Parathyroid adenoma (tissue), 2 donors: Measurements from ENCODE around the gene COX6B2.

Experiments
- H2AFZ ChIP-seq: fragments of 300-600 bp; sonication (generic); one replicate; pipeline ENCODE4 v1.7.0; 2017; ENCODE audit warnings: antibody characterized with exemption, mild to moderate bottlenecking
- H3K27ac ChIP-seq: fragments of 300-600 bp; sonication (generic); one replicate; pipeline ENCODE4 v1.7.0; 2017
- H3K27me3 ChIP-seq: fragments of 300-600 bp; sonication (generic); one replicate; pipeline ENCODE4 v1.7.0; 2017; ENCODE audit warnings: low read length; ENCODE audit not compliant: control insufficient read depth, insufficient read depth
- H3K36me3 ChIP-seq: fragments of 300-600 bp; sonication (generic); one replicate; pipeline ENCODE4 v1.7.0; 2017; ENCODE audit warnings: low read length; ENCODE audit not compliant: control insufficient read depth, insufficient read depth
- H3K4me1 ChIP-seq: fragments of 300-600 bp; sonication (generic); one replicate; pipeline ENCODE4 v1.7.0; 2017; ENCODE audit warnings: control low read depth
- H3K4me2 ChIP-seq: fragments of 300-600 bp; sonication (generic); one replicate; pipeline ENCODE4 v1.7.0; 2017; ENCODE audit warnings: low read length
- H3K4me3 ChIP-seq: fragments of 300-600 bp; sonication (generic); one replicate; pipeline ENCODE4 v1.7.0; 2017; ENCODE audit warnings: low read depth, low read length
- H3K79me2 ChIP-seq: fragments of 300-600 bp; sonication (generic); one replicate; pipeline ENCODE4 v1.7.0; 2017; ENCODE audit warnings: control low read depth
- H3K9ac ChIP-seq: fragments of 300-600 bp; sonication (generic); one replicate; pipeline ENCODE4 v1.7.0; 2017; ENCODE audit warnings: mild to moderate bottlenecking
- H3K9me3 ChIP-seq: fragments of 300-600 bp; sonication (generic); one replicate; pipeline ENCODE4 v1.7.0; 2017; ENCODE audit warnings: low read length; ENCODE audit not compliant: control insufficient read depth
- TF ChIP-seq, protein P1 (sequence below): fragments of 300-600 bp; sonication (generic); IDR thresholded peaks from one replicate; pipeline ENCODE4 v1.7.0; 2017; ENCODE audit warnings: antibody characterized with exemption, mild to moderate bottlenecking
- donor health status: primary hyperparathyroidism.

The COX6B2 gene

GRCh38 chr19:55365964-55366363 is 11.4 kb upstream of the COX6B2 start:
- Histone ChIP-seq H3K27me3 (peaks cover 9% of the 10 kb centered on the region), H3K4me1 (no peaks in the 10 kb centered on the region)

DNA sequence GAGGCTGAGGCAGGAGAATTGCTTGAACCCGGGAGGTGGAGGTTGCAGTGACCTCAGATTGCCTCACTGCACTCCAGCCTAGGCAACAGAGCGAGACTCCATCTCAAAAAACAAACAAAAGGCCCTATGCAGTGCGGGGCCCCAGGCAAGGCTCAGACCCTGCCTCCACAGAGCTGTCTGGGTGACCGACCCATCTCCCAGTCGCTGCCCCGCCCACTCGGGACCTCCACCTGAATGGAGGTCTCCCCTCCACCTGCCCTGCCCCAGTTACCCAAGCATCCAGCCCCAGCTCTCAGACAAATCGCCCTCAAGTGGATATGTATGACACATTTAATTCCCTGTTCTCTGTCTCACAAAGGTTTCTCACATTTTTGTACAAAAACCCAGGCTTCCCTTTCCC is 10.7 kb upstream of the COX6B2 start:
- H3K79me2 ChIP-seq, result no peaks in the 10 kb centered on the region
- no peak overlapping the region for H3K9ac ChIP-seq
- H3K4me2 ChIP-seq, result no peak overlapping the region
- H3K27me3 ChIP-seq, result peaks cover 4% of the 10 kb centered on the region
- no peaks in the 10 kb centered on the region for H3K4me1 ChIP-seq
- H2AFZ ChIP-seq, result no peak overlapping the region
- TF ChIP-seq, protein P1, sequence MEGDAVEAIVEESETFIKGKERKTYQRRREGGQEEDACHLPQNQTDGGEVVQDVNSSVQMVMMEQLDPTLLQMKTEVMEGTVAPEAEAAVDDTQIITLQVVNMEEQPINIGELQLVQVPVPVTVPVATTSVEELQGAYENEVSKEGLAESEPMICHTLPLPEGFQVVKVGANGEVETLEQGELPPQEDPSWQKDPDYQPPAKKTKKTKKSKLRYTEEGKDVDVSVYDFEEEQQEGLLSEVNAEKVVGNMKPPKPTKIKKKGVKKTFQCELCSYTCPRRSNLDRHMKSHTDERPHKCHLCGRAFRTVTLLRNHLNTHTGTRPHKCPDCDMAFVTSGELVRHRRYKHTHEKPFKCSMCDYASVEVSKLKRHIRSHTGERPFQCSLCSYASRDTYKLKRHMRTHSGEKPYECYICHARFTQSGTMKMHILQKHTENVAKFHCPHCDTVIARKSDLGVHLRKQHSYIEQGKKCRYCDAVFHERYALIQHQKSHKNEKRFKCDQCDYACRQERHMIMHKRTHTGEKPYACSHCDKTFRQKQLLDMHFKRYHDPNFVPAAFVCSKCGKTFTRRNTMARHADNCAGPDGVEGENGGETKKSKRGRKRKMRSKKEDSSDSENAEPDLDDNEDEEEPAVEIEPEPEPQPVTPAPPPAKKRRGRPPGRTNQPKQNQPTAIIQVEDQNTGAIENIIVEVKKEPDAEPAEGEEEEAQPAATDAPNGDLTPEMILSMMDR, result no peak
- no peak overlapping the region for H3K27ac ChIP-seq
- H3K4me3 ChIP-seq, result no peak overlapping the region
- no peaks in the 10 kb centered on the region for H3K36me3 ChIP-seq
- no peaks in the 10 kb centered on the region for H3K9me3 ChIP-seq

More at GRCh38 chr19:55365964-55366363, 11.4 kb upstream of the COX6B2 start:
- Histone ChIP-seq H3K4me3 (no peak overlapping the region), H3K4me2 (no peak overlapping the region), H3K79me2 (no peaks in the 10 kb centered on the region), H3K36me3 (no peaks in the 10 kb centered on the region), H3K27ac (no peak overlapping the region), H2AFZ (no peak overlapping the region), H3K9ac (no peak overlapping the region), H3K9me3 (no peaks in the 10 kb centered on the region)
- TF ChIP-seq, protein P1, result no peak

- H3K4me2 ChIP-seq, result no peak within 1 kb of the TSS
- H3K4me3 ChIP-seq, result no peak within 1 kb of the TSS
- H3K9me3 ChIP-seq, result no peaks in the 10 kb centered on the region
- no peak within 1 kb of the TSS for H3K9ac ChIP-seq
- no peaks in the 10 kb centered on the region for H3K79me2 ChIP-seq
- TF ChIP-seq, protein P1, result no peak
- no peaks in the 10 kb centered on the region for H3K36me3 ChIP-seq
- H3K4me1 ChIP-seq, result no peaks in the 10 kb centered on the region
- H2AFZ ChIP-seq, result no peak within 1 kb of the TSS
- H3K27me3 ChIP-seq, result no peaks in the 10 kb centered on the region
- H3K27ac ChIP-seq, result no peak within 1 kb of the TSS
Measured at GRCh38 chr19:55362990-55363716, 8.6 kb upstream of the COX6B2 start, which contains the start of gene GARIN5B. TSS of gene GARIN5B (minus strand) at chr19:55363260. CDS start at chr19:55363066, 194 bp downstream.

DNA sequence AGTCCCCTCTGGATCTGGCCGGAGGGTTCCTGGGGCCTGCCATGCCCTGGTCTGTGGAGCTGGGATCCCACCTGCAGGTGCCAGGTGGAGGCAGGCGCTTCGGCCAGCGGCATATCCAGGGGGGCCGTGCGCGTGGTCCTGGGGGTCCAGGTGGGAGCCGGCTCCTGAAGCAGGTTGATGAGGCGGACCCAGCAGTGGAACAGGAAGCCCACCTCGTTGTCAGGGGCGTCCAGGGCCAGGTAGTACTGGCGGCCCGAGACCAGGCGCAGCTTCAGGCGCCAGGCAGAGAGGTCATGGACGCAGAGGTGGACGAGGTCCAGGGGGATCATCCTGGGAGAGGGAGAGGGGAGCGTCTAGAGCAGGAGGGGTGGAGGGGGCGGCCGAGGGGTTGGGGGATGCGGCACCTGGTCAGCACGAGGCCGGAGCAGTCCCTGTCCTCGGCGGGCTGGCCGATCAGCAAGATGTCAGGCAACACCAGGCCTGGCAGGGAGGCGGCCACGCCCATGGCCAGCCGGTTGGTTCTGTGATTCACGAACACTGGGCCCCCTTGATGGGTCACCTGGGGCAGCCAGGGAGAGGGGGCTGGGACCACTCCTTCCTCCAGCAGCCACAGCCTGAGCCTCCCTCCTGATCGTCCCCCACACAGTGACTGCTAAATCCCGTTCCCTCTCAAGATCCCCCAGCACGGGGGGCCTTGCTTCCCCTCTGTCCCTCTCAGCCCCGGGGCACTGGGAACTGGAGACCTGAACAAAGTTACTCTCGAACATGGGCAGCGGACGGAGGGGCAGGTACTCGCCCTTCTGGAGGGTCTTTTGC is 7.9 kb upstream of the COX6B2 start:
- Histone ChIP-seq H2AFZ (no peak overlapping the region), H3K4me3 (no peak overlapping the region), H3K79me2 (no peaks in the 10 kb centered on the region), H3K9ac (no peak overlapping the region), H3K36me3 (no peaks in the 10 kb centered on the region), H3K9me3 (no peaks in the 10 kb centered on the region), H3K27me3 (no peaks in the 10 kb centered on the region), H3K27ac (no peak overlapping the region), H3K4me1 (no peaks in the 10 kb centered on the region), H3K4me2 (no peak overlapping the region)
- TF ChIP-seq, protein P1, result no peak
